ENCODE measurements around the gene PRPH.
"Not testable (repeated sequence)": the region's sequence is repeated elsewhere in the genome, so short reads cannot be mapped to it uniquely, and the experiment has no call there.

The PRPH gene

GRCh38 chr12:49276304-49277290 is 18.4 kb upstream of the PRPH start:
- DNase-seq (ENCODE audit: low read depth in 2 of 2) = no peak

DNA sequence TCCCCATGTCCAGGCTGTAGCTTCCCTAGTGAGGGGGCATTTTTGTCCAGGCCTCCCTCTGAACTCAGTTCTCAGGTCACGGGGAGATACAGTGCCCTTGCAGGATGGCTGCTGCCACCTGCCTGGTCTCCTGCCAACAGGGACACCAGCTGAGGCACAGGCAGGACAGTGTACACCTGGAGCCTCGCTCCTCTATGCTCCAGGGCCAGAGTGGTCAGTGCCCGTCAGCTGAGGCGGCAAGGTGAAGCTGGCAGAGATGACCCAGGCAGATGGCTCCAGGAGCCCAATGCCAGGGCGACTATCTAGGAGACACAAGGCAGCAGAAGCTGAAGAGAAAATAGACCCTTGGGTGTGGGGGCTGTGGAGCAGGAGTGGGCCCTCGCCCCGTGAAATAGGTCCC is 17.5 kb upstream of the PRPH start:
- DNase-seq (ENCODE audit: low read depth in 2 of 2) = no peak

DNA sequence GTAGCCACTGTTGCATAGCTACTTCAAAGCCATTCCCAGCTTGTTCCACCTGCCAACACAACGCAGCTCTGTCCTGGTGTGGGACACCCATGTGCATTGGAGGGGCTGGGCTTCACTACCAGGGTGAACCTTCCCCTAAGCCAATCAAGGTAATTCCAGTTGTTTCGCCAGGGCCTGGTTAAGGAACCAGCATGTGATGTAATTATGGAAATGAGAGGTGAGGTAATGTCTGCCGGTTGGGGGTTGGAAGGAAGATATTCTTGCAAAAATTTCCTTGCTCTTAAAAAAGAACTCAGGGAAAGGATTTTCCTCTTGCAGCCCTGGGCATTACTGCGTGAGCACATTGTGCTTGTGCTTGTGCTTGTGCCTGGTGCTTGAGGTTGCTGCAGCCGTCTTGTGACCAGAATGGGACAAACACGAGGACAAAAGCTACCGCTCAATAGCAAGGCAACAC is 15.2 kb upstream of the PRPH start:
- no peak for DNase-seq (ENCODE audit: low read depth in 2 of 2)

DNA sequence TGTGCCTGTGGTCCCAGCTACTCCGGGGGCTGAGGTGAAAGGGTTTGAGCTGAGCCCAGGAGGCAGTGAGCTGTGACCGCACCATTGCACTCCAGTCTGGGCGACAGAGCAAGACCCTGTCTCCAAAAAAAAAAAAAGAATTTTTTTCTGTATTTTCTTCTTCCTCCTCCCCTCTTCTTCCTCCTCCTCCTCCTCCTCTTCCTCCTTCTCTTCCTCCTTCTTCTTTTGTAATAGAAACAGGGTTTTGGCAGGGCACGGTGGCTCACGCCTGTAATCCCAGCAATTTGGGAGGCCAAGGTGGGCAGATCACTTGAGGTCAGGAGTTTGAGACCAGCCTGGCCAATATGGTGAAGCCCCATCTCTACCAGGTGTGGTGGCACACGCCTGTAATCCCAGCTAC is 14.4 kb upstream of the PRPH start:
- DNase-seq (ENCODE audit: low read depth in 2 of 2) = not testable (repeated sequence)

- DNase-seq (ENCODE audit: low read depth in 2 of 2) = no peak
These were observed 12.6 kb upstream of the PRPH start for GRCh38 chr12:49282302-49282701.

DNA sequence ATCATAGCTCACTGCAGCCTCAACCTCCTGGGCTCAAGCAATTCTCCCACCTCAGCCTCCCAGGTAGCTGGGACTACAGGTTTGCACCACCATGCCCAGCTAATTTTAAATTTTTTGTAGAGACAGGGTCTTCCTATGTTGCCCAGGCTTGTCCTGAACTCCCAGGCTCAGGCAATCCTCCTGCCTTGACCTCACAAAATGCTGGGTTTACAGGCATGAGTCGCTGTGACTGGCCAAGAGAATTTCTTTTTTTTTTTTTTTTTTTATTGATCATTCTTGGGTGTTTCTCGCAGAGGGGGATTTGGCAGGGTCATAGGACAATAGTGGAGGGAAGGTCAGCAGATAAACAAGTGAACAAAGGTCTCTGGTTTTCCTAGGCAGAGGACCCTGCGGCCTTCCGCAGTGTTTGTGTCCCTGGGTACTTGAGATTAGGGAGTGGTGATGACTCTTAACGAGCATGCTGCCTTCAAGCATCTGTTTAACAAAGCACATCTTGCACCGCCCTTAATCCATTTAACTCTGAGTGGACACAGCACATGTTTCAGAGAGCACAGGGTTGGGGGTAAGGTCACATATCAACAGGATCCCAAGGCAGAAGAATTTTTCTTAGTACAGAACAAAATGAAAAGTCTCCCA is 12.1 kb upstream of the PRPH start:
- not testable (repeated sequence) for DNase-seq (ENCODE audit: low read depth in 2 of 2)

DNA sequence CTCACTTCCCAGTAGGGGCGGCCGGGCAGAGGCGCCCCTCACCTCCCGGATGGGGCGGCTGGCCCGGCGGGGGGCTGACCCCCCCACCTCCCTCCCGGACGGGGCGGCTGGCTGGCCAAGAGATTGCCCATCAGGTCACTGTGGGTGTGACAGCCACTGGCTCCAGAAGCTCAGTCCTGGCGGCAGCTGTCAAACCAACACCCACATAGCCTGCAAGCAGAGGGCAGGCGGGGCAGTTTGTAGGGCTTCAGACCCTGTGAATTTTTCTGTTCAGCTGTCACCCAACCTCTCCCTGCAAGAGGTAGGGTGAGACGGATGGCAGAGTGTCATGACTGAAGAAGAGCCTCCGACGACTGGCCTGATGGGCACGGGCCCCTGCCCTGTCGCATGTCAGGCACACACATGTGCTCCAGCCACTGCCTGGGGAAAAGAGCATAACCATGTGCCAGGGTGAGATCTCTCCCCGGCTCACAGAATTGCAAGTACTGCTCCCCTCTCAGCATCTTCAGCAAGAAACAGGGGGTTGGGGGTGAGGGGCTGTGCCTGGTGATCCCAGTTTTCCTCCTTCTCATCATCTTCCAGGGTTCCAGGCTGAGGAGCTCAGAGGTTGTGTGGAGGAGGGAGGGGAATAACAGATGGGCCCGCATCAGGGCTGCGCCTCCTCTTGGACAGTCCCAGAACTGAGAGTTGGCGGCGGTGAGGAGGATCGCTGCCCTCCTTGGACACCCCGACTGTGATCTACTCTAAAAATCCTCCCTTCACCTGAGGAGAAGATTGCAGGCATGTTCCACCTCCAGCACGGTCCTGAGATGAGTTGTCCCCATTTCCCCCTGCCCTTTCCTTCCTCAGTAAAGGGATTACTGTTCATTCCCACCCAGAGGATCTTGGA is 11.2 kb upstream of the PRPH start:
- DNase-seq (ENCODE audit: low read depth in 2 of 2) = no peak

DNA sequence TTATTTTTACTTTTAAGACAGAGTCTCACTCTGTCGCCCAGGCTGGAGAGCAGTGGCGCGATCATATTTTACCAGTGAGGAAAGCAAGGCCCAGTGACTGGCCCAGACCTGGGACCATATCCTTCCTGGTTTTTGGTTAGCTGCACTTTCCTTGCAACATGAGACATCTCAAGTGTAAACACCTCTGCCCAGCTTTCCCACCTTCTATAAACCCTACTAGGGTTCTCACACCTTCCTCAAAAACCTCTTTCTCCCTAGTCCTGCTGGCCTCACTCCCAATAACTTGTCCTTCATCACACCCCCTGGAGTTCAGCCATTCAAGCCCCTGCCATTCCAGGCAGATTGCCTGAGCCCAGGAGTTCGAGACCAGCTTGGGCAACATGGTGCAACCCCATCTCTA is 10.3 kb upstream of the PRPH start:
- DNase-seq (ENCODE audit: low read depth in 2 of 2) = no peak

GRCh38 chr12:49287876-49288275 is 7.1 kb upstream of the PRPH start:
- DNase-seq (ENCODE audit: low read depth in 2 of 2) = no peak

GRCh38 chr12:49288412-49288853 is 6.5 kb upstream of the PRPH start:
- peak; percentile 43 for DNase-seq (ENCODE audit: low read depth in 2 of 2)

- no peak for DNase-seq (ENCODE audit: low read depth in 2 of 2)
These were observed 5.9 kb upstream of the PRPH start for GRCh38 chr12:49288922-49289555.

DNA sequence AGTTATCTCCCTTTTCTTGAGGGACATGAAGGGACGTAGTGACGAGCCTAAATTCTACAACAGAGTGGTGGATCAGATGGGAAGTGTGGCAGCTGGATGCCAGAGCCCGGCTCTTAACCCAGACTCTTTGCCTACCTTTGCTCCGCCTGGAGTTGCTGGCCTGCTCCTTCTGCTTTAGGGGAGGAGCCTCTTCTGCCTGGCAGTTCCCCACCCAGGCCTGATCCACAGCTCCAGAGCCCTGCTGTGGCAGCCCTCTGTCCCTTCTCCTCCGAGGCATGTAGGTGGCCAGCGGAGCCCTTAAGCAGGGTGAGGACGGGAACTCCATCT is 2.3 kb upstream of the PRPH start:
- no peak for DNase-seq (ENCODE audit: low read depth in 2 of 2)

- DNase-seq (ENCODE audit: low read depth in 2 of 2) = no peak
These were observed 1.6 kb upstream of the PRPH start for GRCh38 chr12:49293056-49293956.

GRCh38 chr12:49294086-49294803 is 702 bp upstream of the PRPH start:
- no peak for DNase-seq (ENCODE audit: low read depth in 2 of 2)

- DNase-seq (ENCODE audit: low read depth in 2 of 2) = no peak
These were observed 204 bp upstream of the PRPH start for GRCh38 chr12:49294804-49295081.

- peak; percentile 12 to 33 for DNase-seq (ENCODE audit: low read depth in 2 of 2)
These were observed 1.3 kb downstream of the PRPH start for GRCh38 chr12:49296034-49296835.

- DNase-seq (ENCODE audit: low read depth in 2 of 2) = no peak
These were observed 2.1 kb downstream of the PRPH start for GRCh38 chr12:49296836-49297694.

GRCh38 chr12:49297695-49298060 is 2.7 kb downstream of the PRPH start:
- no peak for DNase-seq (ENCODE audit: low read depth in 2 of 2)
